Measurements from ENCODE around the gene DIP2A.

DIP2A gene

DNA sequence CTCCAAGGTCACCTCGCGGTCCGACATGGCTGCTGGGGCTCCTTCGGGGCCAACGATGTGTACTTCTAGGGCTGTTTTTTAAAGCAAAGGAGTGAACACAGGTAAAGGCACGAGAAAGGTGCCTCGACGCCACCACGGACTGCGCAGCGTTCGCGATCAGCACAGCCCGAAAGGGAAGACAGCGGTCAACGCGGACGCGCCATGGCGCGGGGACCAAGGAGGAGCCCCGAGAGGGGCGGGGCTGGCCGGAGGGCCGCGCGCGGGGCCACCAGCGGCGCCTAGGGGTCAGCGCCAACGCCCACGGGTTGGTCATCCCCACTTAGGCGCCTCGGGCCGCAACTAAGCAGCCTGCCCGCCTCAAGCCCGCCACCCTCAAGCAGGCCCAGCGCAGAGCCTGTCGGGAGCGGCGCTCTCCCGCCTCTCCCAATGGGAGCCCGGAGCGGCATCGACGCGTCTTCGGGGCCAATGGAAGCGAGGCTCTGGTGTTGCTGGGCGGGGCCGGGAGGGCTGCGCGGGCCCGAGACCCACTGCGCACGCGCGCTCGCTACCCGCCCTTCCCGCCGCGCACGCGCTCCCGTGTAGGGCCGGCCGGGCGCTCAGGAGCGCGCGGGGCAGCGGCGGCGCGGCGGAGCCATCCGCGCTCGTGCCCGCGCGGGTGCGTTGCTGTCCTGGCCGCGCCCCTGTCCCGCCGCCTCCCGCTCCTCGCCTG, at the start of gene DIP2A:
Gene DIP2A, plus strand, starts transcription at position 577 of the 709 bp plus-strand sequence. CDS start 241 bp downstream, outside the sequence.
- ATAC-seq: peak; percentile 98

DNA sequence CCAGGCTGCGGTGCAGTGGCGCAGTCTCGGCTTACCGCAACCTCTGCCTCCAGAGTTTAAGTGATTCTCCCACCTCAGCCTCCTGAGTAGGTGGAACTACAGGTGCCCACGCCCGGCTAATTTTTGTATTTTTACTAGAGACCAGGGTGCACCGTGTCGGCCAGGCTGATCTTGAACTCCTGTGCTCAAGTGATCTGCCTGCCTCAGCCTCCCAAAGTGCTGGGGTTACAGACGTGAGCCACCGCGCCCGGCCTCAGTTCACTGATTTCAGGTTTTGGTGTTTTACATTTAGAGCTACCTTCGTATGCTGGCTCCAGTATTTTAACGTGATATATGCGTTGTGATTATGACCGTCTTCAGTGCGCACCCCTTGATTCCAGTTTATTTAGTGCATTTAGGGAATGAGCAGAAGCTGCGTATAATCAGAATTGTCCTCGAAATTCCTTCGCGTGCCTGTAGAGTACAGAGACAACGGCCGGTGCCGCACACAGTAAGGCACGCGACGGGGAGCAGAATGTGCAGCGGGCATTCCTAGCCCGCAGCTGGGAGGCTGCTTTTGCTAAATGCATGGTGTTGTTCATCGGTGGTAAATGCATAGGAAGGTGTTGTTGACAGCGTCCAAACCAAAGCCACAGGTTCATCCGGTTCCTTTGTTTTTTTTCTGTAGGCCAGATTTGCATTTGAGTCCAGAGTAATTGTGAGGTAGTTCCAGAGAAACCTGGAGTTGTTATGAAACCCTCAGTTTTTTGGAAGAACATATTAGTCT, 48.9 kb upstream of the DIP2A start:
- ATAC-seq: no peak

DNA sequence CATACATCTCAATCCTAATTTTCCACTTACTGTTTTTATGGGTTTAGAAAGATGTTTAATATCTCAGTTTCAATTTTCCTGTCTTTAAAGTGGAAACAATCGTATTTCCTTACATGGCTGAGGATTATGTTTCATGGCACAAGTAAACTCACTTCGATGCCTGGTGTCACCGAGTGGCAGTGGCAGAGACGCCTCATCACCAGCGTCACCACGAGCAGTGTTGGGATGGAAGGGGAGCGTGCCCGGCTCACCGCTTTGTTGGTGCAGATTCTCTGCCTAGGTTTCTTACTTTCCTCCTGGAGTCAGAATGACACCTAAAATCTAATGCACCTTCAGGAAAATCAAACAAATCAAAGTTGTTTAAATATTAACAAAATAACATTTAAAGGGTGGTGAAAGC, 48.2 kb upstream of the DIP2A start:
- no peak for ATAC-seq

DNA sequence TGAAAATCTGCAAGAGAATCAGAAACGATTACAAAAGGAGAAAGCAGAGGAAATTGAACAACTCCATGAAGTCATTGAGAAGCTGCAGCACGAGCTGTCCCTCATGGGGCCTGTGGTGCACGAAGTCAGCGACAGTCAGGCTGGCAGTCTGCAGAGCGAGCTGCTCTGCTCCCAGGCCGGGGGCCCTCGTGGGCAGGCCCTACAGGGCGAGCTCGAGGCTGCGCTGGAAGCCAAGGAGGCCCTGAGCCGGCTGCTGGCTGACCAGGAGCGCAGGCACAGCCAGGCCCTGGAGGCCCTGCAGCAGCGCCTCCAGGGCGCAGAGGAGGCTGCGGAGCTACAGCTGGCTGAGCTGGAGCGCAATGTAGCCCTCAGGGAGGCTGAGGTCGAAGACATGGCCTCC, 47.5 kb upstream of the DIP2A start:
- no peak for ATAC-seq

- ATAC-seq: no peak
These were observed 47.0 kb upstream of the DIP2A start for GRCh38 chr21:46411691-46412090.

- no peak for ATAC-seq
These were observed 45.9 kb upstream of the DIP2A start for GRCh38 chr21:46412521-46413364.

DNA sequence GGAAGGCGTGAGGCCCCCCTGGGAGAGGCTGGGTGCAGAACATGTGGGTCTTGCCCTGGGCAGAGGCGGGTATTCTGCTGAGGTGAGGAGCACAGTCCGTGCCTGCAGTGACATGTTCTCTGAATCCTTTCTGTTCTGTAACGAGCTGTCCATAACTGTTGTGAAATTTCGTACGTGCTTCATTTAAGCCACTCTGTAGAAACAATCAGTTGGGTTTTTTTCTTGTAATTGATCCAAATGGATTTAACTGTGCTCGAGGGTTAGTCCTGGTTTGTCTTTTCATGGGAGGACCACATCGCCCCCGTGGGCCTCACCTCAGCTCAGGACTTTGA, 45.4 kb upstream of the DIP2A start:
- ATAC-seq: no peak

GRCh38 chr21:46414965-46415275, 43.8 kb upstream of the DIP2A start:
- ATAC-seq: no peak

DNA sequence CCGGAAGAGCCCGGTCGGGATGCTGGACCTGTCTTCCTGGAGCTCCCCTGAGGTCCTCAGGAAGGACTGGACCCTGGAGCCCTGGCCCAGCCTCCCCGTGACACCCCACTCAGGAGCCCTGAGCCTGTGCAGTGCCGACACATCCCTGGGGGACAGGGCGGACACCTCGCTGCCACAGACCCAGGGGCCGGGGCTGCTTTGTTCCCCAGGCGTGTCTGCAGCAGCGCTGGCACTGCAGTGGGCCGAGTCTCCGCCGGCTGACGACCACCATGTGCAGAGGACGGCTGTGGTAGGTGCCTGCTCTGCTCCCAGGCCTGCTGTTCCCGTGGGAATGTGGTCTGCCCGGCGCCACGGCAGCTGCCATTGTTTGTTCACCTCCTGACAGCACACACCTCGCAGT, 42.1 kb upstream of the DIP2A start:
- ATAC-seq: no peak

- ATAC-seq: no peak
These were observed 40.3 kb upstream of the DIP2A start for GRCh38 chr21:46418265-46418946.

DNA sequence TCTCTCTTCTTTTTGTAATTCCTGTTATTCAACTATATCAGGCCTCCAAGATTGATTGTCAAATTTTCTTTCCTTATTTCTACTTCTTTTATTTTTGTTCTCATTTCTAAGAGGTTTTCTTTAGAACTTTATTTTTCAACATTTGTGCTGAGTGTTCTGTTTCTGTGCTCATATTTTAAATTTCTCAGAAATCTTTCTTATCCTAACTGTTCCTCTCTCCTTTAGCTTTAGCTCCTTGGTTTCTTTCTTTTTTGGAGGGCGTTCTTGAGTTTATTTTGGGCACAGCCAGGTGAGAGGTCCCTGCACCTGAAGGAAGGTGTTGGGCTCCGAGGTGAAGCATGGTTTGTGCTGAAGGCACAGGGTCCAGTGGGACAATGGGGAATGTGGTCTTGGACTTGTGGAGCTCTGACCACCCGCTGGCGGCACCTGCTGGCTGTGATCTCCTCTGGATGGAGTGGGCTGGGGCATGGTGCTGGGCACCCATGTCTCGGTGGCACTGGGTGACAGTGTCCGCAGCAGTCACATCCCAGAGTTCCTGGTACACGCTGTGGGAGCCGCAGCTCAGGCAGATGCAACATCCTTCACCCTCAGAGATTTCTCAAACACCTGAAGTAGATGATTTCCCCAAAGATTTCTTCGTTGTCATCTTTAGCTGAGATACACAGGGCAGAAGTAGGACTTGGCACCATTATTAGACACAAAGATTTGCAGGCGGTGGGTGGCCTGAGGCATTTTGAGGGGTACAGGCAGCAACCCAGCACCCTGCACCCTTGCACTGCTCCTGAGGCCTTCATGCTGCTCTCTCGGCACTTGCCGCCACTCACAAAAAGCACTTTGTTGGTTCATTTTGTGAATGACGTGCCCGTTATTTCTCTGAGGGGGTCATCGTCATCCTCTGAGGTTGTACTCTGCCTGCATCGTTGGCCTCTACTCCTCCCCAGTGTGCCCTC, 38.2 kb upstream of the DIP2A start:
- ATAC-seq: no peak

DNA sequence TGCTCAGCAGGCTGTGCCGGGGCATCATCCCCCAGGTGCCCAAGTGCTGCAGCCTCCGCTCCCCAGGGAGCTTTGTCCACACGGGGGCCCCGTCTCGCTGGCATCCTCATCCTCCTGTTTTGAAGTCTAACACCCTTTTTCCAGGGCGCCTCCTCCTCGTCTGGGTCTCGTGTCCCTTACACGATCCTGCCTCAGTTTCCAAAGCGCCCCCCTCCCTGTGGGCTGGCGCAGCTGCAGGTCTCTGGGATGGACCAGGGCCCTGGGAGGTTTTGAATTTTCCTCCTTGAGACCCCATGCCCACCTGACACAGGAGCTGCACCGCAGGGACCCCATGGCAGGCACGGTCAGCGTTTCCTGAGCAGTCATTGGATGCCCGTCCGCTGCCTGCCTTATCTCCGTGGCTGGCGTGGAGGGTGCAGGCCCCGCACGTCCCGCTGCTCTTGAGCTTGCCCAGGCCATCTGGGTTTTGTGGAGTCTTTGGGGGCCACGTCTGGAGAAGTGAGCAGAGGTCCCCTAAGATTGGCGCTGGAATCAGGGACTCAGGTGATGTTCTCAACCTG, 37.4 kb upstream of the DIP2A start:
- ATAC-seq: no peak

DNA sequence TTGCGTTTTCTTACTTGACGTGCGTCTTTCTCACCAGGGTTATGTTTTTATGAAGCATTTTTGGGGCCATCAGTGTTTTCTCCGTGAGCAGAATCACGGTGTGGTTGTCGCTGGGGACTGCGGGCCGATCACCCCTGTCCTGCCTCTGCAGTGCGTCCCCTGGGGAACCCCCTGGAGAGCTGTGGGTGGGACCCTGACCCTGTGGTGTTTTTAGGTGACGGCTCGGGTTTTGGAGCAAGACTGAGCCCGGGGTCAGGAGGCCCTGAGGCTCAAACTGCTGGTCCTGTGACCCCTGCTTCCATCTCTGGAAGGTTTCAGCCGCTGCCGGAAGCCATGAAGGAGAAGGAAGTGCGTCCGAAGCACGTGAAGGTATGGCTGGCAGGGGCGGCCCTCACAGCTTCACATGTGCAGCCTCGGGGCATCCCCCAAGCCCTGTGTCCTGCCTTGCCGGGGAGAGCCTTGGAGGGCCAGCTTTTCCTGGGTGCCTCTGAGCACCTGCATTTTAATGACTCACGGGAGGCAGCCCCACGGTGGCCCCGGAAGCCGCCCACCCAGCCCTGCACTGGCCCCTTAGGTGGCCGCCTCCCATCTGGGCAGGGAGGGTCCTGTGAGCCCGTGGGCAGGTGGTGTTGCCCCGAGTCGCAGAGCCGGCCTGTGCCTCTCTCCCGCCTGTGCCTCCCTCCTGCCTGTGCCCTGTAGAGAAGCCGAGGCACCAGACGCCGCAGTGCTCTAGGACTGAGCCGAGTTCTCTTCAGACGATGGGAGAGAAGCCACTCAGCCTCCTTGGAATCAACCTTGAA, 36.7 kb upstream of the DIP2A start:
- no peak for ATAC-seq

GRCh38 chr21:46422636-46423241, 36.0 kb upstream of the DIP2A start:
- no peak for ATAC-seq

DNA sequence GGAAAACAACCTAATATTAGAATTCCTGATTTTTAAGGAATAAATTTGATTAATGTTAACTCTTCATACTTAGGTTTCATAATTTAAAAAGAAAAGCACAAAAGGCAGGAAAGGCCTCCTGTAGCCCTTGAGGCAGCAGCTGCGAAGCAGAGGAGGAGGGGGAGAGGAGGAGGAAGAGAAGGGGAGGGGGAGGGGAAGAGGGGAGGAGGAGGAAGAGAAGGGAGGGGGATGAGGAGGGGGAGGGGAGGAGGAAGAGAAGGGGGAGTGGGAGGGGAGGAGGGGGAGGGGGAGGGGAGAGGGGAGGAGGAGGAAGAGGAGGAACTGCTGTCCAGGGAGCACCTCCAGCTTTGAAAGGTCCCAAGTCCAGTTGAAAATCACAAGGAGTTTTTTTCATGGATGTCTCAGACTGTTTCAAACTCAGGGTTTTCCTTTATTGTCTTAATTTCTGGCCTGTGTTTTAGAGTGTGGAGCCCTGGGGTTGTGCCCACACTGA, 35.1 kb upstream of the DIP2A start:
- ATAC-seq: no peak

GRCh38 chr21:46424039-46424591, 34.6 kb upstream of the DIP2A start:
- peak; percentile 5 to 27 for ATAC-seq

- ATAC-seq: peak in 1 of 2 donors; percentile 11
These were observed 34.1 kb upstream of the DIP2A start for GRCh38 chr21:46424621-46425020.

DNA sequence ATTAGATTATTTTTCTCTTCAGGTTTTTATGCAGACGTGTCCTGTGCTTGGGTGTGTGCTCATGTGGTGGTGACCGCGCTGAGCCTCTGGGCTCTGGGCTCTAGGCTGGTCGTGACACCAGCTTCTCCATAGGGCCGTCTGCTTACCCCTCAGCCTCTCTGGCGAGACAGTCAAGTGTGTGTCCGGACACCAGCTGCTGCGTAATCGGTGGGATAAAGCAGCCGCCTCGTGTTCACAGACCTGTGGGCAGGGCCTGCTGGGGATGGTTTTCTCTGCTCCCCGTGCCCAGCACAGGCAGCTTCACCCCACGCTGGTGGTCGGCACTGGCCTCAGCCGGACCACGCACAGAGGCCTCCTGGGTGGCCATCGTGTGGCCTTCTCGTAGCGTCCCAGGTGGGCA, 33.6 kb upstream of the DIP2A start:
- no peak for ATAC-seq

DNA sequence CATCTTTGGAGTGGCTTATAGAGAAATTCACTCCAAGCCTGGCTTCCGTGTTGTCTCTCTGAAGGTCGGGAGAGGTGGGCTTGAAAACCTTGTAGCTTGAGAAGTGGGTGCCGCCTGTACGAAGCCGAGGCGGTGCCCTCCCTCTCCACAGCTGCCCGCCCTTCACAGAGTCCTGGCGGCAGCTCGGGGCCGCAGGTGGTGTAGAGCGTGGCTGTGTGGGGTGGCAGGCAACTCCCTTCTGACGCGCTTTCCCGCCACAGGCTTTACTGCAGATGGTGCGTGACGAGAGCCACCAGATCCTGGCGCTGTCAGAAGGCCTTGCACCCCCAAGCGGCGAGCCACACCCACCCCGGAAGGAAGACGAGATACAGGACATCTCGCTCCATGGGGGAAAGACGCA, 33.1 kb upstream of the DIP2A start:
- peak in 1 of 2 donors; percentile 38 for ATAC-seq

Measured in activated CD4-positive, CD25-positive, alpha-beta regulatory T cell treated with anti-CD3 and anti-CD28 coated beads, Interleukin-2, amount 50 U/mL, for 24 hours (primary cell).